DOHH2 (cell line): ENCODE measurements around the gene GGT1.
"Not testable (repeated sequence)": the region's sequence is repeated elsewhere in the genome, so short reads cannot be mapped to it uniquely, and the experiment has no call there.

Source experiments
- CTCF ChIP-seq: fragments of 200-600 bp; sonication (generic); IDR thresholded peaks from one replicate; pipeline ENCODE4 v1.5.1; 2014; ENCODE audit warnings: antibody characterized with exemption, mild to moderate bottlenecking, low read depth, low read length; ENCODE audit not compliant: poor library complexity, severe bottlenecking
- EZH2phosphoT487 ChIP-seq: fragments of 200-600 bp; sonication (generic); IDR thresholded peaks from 2 replicates; pipeline ENCODE4 v1.6.1; 2017; ENCODE audit warnings: borderline replicate concordance, mild to moderate bottlenecking, antibody characterized with exemption, low read length, moderate library complexity, mixed read lengths

- not testable (repeated sequence) for TF ChIP-seq CTCF, EZH2phosphoT487
Measured at GRCh38 chr22:24642307-24642706, 39.3 kb downstream of the GGT1 start.
